GF-D8 (cell line): ENCODE results near the gene TFEC.
"Not testable (repeated sequence)": the region's sequence is repeated elsewhere in the genome, so short reads cannot be mapped to it uniquely, and the experiment has no call there.

Experiments used
- DNase-seq: peaks from one replicate; lab custom pipeline; 2025; lab: John Stamatoyannopoulos, UW

Gene TFEC, protein sequence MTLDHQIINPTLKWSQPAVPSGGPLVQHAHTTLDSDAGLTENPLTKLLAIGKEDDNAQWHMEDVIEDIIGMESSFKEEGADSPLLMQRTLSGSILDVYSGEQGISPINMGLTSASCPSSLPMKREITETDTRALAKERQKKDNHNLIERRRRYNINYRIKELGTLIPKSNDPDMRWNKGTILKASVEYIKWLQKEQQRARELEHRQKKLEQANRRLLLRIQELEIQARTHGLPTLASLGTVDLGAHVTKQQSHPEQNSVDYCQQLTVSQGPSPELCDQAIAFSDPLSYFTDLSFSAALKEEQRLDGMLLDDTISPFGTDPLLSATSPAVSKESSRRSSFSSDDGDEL

DNA sequence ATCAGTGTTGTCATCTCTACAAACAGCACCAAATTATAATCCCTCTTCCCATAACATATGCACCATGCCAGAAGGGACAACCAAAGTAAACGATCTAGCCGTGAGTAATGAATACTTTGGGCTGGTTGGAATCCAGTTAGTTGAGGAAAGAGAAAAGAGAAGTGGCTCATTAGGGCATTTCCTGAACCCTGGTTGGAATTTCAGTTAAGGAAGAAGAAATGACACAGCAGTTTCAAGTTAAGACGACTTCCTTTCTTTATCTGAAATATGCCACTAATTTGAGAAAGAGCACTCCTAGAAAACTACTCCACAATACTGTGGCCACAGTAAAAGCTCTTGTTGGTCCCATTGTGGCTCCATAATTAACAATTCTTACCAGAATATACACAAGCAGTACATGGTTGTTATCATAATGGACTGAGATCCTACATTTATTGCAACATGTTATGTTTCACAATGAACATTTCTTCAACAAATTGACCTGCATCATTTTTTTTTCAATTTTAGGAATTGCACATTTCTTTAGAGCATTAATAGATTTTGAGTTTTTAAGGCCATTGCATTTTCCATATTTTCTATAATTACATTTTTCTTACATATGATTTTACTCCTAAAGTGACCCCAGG is at the start of gene TFEC:
Gene TFEC (minus strand): TSS at position 113 of the 626 bp plus-strand sequence. CDS start 46,322 bp downstream, outside the sequence.
- peak; percentile 78 for DNase-seq

DNA sequence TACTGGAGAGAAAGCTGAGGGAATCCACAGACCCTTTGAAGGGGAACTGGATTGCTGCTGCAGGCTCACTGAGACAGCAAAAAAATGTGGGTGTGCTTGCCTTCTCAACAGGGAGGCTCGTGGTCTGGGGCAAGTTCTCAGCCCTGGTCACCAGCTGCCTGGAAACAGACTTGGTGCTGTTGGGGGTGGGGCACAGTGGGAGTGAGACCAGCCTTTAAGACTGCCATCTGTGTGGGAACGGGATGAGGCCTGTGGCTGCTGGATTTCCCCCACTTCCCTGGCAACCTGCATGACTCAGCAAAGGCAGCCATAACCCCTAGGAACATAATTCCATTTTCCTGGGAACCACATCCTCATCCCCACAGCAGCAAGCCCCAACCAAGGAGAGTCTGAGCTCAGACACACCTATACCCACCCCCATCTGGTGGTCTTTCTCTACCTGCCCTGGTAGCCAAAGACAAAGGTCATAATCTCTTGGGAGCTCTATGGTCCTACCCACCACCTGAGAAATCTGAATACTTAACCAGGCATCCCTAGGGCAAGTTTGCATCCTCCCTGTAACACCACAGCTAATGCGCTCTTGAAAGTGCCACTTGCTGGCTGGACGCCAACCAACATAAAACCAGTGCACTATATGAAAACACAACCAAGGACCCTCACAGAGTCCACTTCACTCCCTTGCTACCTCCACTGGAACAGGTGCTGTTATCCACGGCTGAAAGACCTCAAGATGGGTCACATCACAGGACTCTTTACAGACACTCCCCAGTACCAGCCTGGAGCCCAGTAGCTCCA is 45.0 kb upstream of the TFEC start:
- no peak for DNase-seq

DNA sequence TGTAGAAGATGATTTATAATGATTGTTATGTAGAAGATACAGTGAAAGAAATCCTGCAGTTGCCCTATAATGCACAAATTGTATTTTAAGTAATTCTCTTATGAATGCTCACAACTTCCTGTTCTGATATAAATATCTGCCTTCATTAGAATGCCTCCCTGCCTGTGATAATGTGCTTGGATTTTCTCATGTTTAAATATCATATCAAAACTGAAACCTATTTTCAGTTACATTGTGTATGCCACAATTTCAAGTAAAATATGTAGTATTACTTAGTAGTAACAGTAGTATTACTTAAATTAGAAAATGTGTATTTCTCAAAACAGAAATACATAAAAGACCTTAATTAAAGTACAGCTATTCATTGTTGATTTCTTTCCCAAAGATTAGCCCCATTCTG is 41.1 kb upstream of the TFEC start:
- no peak for DNase-seq

DNA sequence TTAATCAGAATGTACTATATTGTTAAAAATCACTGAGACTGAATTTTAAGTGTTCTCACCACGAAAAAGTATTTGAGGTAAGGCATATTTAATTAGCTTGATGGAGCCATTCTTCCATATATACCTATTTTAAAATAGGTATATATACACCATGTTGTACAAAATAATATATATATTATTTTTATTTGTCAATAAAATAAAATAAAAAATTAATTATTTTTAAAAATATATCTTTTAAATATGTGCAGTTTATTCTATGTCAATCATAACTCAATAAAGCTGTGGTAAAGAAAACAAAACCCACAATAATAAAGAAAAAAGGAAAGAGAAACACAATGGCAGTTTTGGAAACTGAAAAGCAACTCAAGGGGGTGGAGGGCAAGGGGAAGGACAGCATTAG is 33.6 kb upstream of the TFEC start:
- DNase-seq: no peak

DNA sequence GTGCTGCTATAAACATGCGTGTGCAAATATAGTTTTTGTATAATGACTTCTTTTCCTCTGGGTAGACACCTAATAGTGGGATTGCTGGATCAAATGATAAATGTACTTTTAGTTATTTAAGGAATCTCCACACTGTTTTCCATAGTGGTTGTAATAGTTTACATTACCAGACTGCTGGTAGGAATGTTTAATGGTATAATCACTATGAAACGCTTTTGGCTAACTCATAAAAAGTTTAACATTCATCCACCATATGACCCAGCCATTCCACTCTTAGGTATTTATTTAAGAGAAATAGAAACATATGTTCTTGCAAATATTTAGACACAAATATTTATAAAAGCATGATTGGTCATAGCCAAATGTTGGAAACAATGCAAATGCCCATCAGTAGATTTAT is 32.1 kb upstream of the TFEC start:
- DNase-seq: no peak

DNA sequence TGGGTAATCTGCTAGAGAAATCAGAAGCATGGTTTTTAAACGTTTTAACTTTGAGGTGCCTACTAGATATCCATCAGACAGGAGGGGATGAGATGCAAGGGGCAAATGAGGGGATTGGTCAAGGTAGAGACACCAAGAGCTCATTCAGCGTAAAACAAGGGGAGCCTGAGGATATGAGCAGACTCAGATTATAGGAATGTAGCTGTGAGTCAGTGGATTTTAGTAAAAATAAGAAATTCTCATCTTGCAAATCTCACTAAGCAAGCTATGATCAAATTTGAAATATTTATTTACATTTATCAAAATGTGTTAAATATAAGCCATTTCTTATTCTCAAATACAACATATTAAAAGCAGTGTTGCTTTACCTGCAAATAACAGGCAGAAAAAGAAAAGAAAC is 21.4 kb upstream of the TFEC start:
- DNase-seq: no peak

DNA sequence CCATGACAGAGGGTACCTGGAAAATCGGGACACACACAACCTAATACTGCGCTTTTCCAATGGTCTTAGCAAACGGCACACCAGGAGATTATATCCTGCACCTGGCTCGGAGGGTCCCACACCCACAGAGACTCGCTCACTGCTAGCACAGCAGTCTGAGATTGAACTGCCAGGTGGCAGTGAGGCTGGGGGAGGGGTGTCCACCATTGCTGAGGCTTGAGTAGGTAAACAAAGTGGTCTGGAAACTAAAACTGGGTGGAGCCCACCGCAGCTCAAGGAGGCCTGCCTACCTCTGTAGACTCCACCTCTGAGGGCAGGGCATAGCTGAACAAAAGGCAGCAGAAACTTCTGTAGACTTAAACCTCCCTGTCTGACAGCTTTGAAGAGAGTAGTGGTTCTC is 16.7 kb upstream of the TFEC start:
- not testable (repeated sequence) for DNase-seq

DNA sequence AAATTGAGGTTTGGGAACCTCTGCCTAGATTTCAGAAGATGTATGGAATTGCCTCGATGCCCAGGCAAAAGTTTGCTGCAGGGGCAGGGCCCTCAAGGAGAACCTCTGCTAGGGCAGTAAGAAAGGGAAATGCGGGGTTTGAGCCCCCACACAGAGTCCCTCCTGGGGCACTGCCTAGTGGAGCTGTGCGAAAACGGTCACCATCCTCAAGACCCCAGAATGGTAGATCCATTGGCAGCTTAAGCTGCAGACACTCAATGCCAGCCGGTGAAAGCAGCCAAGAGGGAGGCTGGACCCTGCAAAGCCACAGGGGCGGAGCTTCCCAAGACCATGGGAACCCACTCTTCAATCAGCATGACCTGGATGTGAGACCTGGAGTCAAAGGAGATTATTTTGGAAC is 15.0 kb upstream of the TFEC start:
- DNase-seq: no peak

DNA sequence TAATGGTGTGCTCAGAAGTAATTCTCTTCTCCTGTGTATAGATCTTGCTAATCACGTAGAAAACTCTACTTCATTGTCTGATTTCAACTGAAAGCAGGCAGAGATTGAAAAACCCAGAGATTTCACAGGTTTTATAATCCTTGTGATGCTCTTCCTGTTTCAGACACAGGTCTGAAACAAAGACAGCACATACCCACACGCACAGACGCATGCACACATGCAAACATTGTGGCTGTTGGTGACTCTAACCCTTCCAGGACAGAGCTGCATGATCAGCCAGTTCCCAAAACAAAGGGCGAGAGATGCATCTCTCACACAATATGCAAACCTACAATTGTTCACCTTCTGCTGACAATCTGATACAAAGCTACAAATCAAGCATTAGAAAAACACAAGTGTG is 11.1 kb upstream of the TFEC start:
- DNase-seq: no peak

DNA sequence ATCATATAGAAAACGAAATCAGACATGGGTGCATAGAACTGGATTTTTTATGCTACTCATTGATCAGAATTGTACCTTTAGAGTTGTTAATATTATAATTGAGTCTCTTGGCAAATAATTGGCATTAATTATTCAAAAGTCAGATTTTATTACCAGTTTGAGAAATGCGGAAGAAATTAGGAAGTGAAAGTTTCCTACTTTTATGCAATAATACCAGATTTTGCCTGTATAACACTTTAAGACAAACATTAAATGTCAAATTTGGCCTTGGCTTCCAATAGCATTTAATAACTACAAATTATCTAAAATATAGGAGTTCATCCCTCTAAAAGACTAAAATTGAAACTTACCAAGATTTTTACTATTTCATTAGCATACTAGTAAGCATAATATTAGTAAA is 6.8 kb upstream of the TFEC start:
- no peak for DNase-seq

DNA sequence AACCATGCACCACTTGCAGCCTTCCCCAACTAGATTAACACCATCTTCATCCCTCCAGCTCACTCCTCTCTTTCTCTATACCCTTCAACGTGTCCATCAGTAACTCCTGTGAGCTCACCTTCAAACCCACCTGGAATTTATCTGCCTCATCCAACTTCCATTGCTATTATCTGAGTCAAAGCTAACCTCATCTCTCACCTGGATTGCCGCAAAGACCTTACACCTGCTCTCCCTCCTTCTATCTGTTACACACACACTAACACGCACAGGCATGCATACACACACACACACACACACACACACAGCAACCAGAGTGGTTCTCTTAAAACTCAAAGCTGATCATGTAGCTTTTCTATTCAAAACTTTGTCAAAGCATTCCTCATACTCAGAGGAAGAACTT is 3.8 kb upstream of the TFEC start:
- no peak for DNase-seq

DNA sequence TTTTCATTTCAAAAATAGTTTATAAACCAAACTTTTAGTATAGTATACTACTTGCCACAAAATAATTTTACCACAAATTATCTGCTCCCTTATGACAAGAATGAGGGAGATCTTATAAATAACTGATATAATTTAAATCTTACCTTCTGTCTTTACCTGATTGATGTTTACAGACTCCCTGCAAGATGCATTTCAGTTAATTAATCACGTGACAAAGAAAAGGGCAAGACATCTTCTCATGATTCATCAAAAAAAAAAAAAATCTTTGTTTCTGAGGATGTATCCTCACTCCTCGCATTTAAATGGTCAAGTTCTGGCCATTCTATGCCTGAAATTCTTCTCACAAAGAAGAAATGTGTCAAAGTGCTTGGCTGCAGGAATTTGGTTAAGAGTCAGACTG is 2.3 kb upstream of the TFEC start:
- DNase-seq: no peak

DNA sequence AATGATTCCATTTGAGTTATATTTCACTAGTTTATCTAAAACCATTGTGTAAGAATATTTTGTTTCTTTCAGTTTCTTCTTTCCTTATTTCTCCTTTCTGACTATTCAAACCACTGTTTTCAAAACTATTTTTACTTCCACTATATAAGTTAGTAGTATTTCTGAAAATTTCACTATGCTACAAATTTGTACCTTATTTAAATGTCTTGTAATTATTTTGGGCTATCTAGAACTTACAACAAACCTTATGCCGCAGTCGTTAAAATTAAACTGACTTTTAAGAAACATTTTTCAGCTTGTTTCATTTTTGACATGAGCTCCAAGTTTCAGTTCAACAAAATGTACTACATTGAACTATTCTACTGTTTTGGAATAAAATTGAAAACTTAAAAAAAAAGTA is 1.8 kb downstream of the TFEC start:
- no peak for DNase-seq

DNA sequence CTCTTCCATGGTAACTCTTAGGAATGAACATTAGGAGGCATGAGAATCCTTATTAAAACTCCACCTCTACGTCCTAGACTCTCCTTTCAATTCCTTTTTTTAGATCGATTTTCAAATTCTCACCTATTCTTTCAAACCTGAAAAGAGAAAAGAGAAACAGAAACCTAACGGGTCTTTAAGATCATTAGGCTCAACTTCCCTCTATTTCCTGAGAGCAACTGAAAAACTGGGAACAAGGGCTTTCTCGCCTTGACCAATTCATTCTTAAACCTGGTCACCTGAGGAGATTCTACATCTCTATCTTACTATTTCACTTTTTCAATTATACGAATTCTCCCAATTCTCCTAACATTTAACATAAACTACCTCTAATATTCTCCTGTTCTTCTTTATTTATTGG is 2.8 kb downstream of the TFEC start:
- no peak for DNase-seq

DNA sequence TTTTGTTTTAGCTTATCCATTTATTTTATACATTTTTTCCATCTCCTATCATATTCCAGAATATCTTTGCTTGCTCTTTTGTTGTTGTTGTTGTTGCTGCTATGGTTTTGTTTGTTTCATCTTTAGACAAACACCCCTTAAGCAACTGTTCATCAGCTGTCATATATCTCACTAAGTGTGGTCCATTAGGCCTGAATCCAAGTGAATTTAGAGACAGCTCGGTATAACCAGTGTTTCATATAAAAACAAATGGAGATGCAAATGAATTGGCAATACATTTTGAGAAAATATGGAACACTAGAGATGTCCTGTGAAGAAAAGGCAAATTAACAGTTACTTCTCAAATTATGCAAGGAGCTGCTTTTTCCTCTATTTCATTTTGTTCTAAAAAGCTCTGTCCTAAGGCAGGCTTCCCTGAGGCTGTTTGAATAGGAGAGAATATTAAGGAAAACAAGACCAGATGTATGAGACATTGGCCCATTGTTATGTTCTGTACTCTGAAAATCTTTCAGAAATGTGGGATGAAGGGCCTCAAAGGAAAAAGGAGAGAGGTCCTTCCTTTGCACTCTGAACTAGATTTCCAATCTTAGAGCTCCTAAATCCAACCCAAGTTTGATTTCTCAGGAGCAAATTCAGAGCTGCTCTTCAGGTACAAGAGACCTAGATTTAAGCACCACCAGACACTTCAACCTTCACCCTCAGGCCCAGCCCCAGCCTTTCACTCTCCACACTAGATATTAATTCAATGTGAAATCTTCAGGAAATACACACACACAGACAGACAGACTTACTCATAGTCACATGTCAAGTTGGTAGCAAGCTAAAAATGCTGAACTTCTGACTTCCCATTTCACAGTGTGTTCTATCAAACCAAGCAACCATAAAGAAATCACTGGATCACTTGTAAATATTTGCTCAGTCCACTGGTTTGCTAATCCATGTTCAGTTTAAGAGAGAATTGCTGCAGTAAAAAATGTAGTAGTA is 5.4 kb downstream of the TFEC start:
- peak; percentile 43 for DNase-seq

DNA sequence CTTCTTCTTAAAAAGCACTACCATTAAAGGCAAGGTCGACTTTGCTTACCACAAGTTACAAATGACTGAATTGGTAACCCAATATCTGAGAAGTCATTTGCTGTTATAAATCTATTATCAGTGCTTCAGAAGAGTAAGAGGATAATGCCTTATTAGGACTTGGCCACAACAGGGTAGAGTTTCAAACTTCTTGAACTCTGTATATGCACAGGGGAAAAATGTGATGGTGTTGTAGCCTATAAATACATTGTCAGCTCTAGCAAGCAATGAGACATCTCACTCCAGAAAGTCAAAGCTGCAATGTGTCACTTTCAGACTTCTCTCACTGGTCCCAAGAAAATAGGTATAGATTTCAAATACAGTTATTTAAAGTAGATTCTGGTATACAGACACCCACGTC is 9.3 kb downstream of the TFEC start:
- DNase-seq: no peak

DNA sequence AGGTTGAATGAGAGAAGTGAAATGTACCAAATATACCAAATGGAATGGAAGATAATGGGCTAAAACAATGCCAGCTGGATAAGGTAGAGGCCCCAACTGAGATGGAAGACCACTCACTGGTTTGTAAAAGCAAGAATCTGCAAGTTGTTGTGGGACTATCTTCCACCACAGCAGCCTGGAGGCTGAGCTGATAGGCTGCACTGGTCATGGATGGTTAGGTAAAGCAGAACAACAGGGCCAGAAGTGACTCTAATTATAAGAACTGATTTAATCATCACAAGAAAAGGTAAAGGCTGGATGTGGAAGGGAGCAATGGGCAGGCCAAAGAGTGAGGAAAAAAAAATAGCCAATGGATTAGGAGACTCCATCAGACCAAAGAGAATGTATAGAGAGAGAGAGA is 11.8 kb downstream of the TFEC start:
- DNase-seq: no peak

DNA sequence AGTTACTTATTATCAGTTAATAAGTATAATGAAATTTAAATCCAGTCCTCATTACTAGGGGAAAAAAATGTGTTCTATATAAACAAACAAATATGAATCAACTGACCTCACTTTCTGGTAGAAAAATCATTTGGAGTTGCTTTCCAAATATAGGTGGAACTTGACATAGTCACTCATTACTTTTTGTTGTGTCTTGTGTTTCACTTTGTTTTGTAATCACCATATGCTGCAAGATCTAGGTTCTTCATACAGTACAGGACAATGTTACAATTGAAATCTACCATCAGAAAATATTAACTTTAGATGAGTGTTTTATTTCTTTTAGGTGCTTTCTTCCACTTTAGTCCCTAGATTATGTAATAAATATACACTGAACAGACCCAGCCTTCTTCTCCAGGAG is 16.9 kb downstream of the TFEC start:
- DNase-seq: no peak

DNA sequence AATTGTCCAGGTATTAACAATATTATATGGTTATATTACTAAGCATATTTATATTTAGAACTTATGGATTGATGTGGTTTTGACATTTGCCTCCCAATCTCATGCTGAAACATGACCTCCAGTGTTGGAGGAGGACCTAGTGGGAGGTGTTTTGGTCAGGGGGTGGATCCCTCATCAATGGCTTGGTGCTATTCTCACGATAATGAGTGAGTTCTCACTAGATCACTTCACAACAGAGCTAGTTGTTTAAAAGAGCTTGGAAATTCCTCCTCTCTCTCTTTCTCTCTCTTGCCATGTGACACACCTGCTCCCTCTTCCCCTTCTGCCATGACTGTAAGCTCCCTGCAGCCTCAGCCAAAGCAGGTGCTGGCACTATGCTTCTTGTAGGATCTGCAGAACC is 19.0 kb downstream of the TFEC start:
- no peak for DNase-seq

DNA sequence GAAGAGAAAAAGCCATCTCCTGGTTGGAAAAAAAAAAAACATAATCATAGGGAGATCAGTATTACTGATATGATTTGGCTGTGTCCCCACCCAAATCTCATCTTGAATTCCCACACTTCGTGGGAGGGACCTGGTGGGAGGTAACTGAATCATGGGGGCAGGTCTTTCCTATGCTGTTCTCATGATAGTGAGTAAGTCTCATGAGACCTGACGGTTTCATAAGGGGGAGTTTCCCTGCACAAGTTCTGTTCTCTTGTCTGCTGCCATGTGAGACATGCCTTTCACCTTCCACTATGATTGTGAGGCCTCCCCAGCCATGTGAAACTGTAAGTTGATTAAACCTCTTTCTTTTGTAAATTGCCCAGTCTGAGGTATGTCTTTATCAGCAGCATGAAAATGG is 25.8 kb downstream of the TFEC start:
- DNase-seq: not testable (repeated sequence)

DNA sequence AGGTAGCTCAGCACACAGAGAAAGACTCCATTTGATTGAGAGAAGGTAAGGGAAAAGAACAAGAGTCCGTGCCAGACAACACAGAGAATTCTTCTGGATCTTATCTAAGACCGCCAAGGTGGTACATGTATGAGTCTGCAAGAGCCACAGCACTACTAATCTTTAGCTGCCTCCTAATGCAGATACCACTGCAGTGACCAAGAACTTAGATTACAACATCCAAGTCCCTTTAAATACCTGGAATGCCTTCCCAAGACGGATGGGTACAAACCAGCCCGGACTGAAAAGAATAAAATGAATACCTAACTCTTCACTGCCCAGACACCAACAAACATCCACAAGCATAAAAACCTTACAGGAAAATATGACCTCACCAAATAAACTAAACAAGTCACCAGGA is 33.3 kb downstream of the TFEC start:
- no peak for DNase-seq

DNA sequence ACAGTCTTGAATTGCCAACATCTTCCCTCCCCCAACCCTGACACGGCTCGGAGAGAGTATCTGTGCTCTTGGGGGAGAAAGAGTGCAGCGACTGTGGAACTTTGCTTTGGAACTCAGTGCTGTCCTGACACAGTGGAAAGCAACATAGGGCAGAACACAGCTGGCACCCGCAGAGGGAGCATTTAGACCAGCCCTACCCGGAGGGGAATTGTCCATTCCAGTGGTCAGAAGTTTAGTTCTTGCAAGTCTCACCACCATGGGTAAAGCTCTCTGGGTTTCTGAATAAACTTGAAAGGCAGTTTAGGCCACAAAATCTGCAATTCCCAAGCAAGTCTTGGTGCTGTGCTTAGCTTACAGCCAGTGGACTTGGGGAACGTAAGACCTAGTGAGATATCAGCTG is 34.9 kb downstream of the TFEC start:
- no peak for DNase-seq
